HepG2 (cell line): ENCODE measurements around the gene HS2ST1. TPM values are rescaled to one million over a fixed set of nuclear protein-coding genes. Genes with fewer than 3 reads are reported as not detected.

ENCODE experiments used
- ATAC-seq: fragments of 200-7000 bp; cut with Tn5 transposase; 3 replicates; pipeline ENCODE4 v1.9.1; 2020; ENCODE audit warnings: mild to moderate bottlenecking, moderate library complexity
- BruUV-seq: library from RNA; stranded (reverse); fragments of 400-500 nt; replicated peaks from 2 replicates; lab custom pipeline; 2021; lab: Mats Ljungman, UMichigan
- CTCF ChIA-PET: fragments of 300-600 bp; formaldehyde crosslinking; extraction: SDS; loops from one replicate; lab custom pipeline; 2021; ENCODE audit warnings: low total read pairs, inconsistent platforms, low intra/inter-chr PET ratio; lab: Yijun Ruan, JAX
- POLR2A ChIA-PET: fragments of 350-600 bp; sonication (Branson Sonifier 250); formaldehyde crosslinking; loops from one replicate; lab custom pipeline; 2020; ENCODE audit warnings: antibody characterized with exemption, inconsistent platforms; lab: Yijun Ruan, JAX
- DNase-seq: peaks from one replicate; pipeline ENCODE4 v3.0.0-alpha.2; 2015; ENCODE audit warnings: low spot score
- FAIRE-seq: peaks from 3 replicates; lab custom pipeline; 2011; peaks lifted over from hg19 to GRCh38; lab: Jason Lieb, UNC
- H2AFZ ChIP-seq: one replicate; pipeline ENCODE4 v1.6.1; 2011; ENCODE audit warnings: low read length, inconsistent platforms
- H3K27ac ChIP-seq: fragments of 300-600 bp; 3 replicates; pipeline ENCODE4 v1.8.0; 2011; ENCODE audit warnings: mixed run types, mild to moderate bottlenecking, mixed read lengths, low read length, inconsistent platforms; ENCODE audit not compliant: insufficient read depth; ENCODE audit errors: extremely low read length
- H3K27me3 ChIP-seq, 2 experiments: fragments of 200-600 bp in 1 of 2; 2 replicates in 1 of 2; 3 replicates in 1 of 2; pipeline versions ENCODE4 v1.6.0 to v1.8.0; 2011; ENCODE audit warnings: low read length in 2 of 2, mild to moderate bottlenecking in 2 of 2, moderate library complexity in 2 of 2, inconsistent platforms in 1 of 2; ENCODE audit not compliant: insufficient read depth in 2 of 2, control insufficient read depth in 1 of 2
- H3K36me3 ChIP-seq, 2 experiments: fragments of 200-600 bp in 1 of 2; replicated peaks in 1 of 2; 2 replicates in 1 of 2; 3 replicates in 1 of 2; pipeline versions ENCODE4 v1.5.1 to v1.8.0; 2011; ENCODE audit warnings: low read length in 2 of 2, inconsistent platforms in 1 of 2; ENCODE audit not compliant: insufficient read depth in 2 of 2, control insufficient read depth in 1 of 2
- H3K4me1 ChIP-seq: 2 replicates; pipeline ENCODE4 v1.5.1; 2012; ENCODE audit warnings: low read length, inconsistent platforms; ENCODE audit not compliant: insufficient read depth
- H3K4me2 ChIP-seq: 2 replicates; pipeline ENCODE4 v1.6.0; 2011; ENCODE audit warnings: low read depth, low read length, inconsistent platforms
- H3K4me3 ChIP-seq, 3 experiments: fragments of 200-600 bp in 1 of 3; sonication (generic), shearing (Covaris generic) in 1 of 3; replicated peaks in 1 of 3; 2 replicates each; pipeline ENCODE4 v1.5.1; 2011 to 2016; ENCODE audit warnings: low read length in 3 of 3, inconsistent platforms in 2 of 3, low read depth in 2 of 3, mild to moderate bottlenecking in 2 of 3, control low read depth in 1 of 3, mixed read lengths in 1 of 3; ENCODE audit not compliant: insufficient read depth in 1 of 3
- H3K79me2 ChIP-seq: one replicate; pipeline ENCODE4 v1.6.1; 2011; ENCODE audit warnings: low read length, inconsistent platforms; ENCODE audit not compliant: insufficient read depth
- H3K9ac ChIP-seq: 2 replicates; pipeline ENCODE4 v1.6.0; 2011; ENCODE audit warnings: mild to moderate bottlenecking, low read depth, low read length, inconsistent platforms; ENCODE audit not compliant: insufficient read depth
- H3K9me3 ChIP-seq: 2 replicates; pipeline ENCODE4 v1.5.1; 2012; ENCODE audit warnings: mild to moderate bottlenecking, low read length
- H4K20me1 ChIP-seq: 2 replicates; pipeline ENCODE4 v1.6.0; 2011; ENCODE audit warnings: inconsistent platforms, mild to moderate bottlenecking, low read length, moderate library complexity; ENCODE audit not compliant: insufficient read depth
- ARID3A ChIP-seq: IDR thresholded peaks from 2 replicates; pipeline ENCODE4 v1.6.1; 2012; ENCODE audit warnings: low read depth, low read length, improper control_type of control experiment
- DR1 ChIP-seq: sonication (generic); formaldehyde crosslinking; IDR thresholded peaks from 2 replicates; pipeline ENCODE4 v1.8.0; 2021; ENCODE audit warnings: mild to moderate bottlenecking, missing genetic modification reagents, inconsistent platforms
- FLYWCH1 ChIP-seq: sonication (generic); formaldehyde crosslinking; IDR thresholded peaks from 2 replicates; pipeline ENCODE4 v1.8.1; 2023; ENCODE audit warnings: mild to moderate bottlenecking, missing genetic modification reagents
- NR1H2 ChIP-seq: sonication (generic); formaldehyde crosslinking; IDR thresholded peaks from 2 replicates; pipeline ENCODE4 v1.8.1; 2022; ENCODE audit warnings: low read depth, missing genetic modification reagents, borderline replicate concordance
- U2AF1 ChIP-seq: fragments of 200-400 bp; formaldehyde crosslinking; optimal IDR thresholded peaks from 2 replicates; pipeline ENCODE3; 2017; ENCODE audit warnings: mild to moderate bottlenecking, low read depth, low read length
- ZNF839 ChIP-seq: sonication (generic); formaldehyde crosslinking; IDR thresholded peaks from 2 replicates; pipeline ENCODE4 v1.4.0; 2020; ENCODE audit warnings: missing genetic modification reagents, mild to moderate bottlenecking, borderline replicate concordance
- WGBS: methylation state at CpG from one replicate; pipeline ENCODE4 v1.1.6; 2017; ENCODE audit warnings: low lambda C conversion rate; 5-methylcytosine and 5-hydroxymethylcytosine counted together
- in situ Hi-C: cut with HindIII; loops from 2 replicates; pipeline ENCODE4 v1.10.0; 2017; ENCODE audit warnings: low pct_unique_long_range_greater_than_20kb; ENCODE audit not compliant: extremely low pct_ligation_motif_present
- intact Hi-C: fragments of 100-400 bp; cut with micrococcal nuclease; formaldehyde crosslinking; loops from one replicate; pipeline ENCODE4 v1.10.0; 2022; ENCODE audit not compliant: unreplicated experiment
- polyA plus RNA-seq, 8 experiments: library from polyadenylated mRNA; depleted of rRNA in 3 of 8; stranded (reverse) in 7 of 8; unstranded in 1 of 8; fragments of >200 nt; fragmentation: Illumina TruSeq in 4 of 8; extraction: Trizol in 4 of 8; gene quantifications; 2 replicates each; pipeline versions ENCODE4 v1.2.1 to v1.2.3, GENCODE V29; 2011 to 2016; ENCODE audit warnings: low read depth in 4 of 8, missing spikeins in 1 of 8, mixed read lengths in 1 of 8; ENCODE audit not compliant: insufficient read depth in 1 of 8
- total RNA-seq, 5 experiments: library from RNA; depleted of rRNA; stranded (reverse); fragments of >200 nt; fragmentation: Illumina TruSeq; extraction: Trizol; gene quantifications; 2 replicates each; pipeline ENCODE4 v1.2.3, GENCODE V29; 2016; ENCODE audit warnings: low read depth in 1 of 5
- TF ChIP-seq, protein P1 (sequence below): sonication (generic); formaldehyde crosslinking; conservative IDR thresholded peaks from 2 replicates; pipeline ENCODE4 v1.4.0; 2020; ENCODE audit warnings: missing genetic modification reagents
- TF ChIP-seq, protein P2 (sequence below): sonication (generic); formaldehyde crosslinking; conservative IDR thresholded peaks from 2 replicates; pipeline ENCODE4 v1.5.0; 2020; ENCODE audit warnings: missing genetic modification reagents

HS2ST1 gene
- total and polyA plus RNA-seq, 2 of the 13 experiments (the other 11 are each of a cell fraction or from before 2014, with no cell fraction given): 22.1 to 58.7 TPM

DNA sequence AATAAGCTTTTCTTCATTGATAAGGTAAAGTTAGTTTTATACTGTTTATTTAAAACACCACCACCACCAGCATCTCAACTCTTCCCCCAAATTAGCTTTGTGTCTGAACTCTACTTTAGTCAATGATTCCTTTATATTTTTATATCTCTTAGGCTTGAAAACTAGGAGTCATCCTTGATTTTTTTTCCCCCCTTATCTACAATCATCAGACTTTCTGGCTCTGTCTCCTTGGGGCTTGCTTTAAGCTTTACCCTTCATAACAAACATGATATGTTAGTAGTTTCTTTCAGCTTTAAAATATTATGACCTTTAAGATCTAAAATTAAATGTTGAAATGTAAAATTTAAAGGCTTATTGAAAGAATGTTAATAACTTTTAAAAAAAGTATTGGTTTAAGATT lies 28.3 kb downstream of the HS2ST1 start:
- H3K79me2 ChIP-seq: peaks cover 96% of the 10 kb centered on the region
- FAIRE-seq: no peak

GRCh38 chr1:86948212-86948611 lies 33.8 kb downstream of the HS2ST1 start:
- Histone ChIP-seq H3K9ac (no peak overlapping the region), H3K27me3 (no peaks in the 10 kb centered on the region), H3K79me2 (peaks cover 96% of the 10 kb centered on the region), H3K4me3 (no peak overlapping the region), H4K20me1 (no peaks in the 10 kb centered on the region), H3K4me1 (no peaks in the 10 kb centered on the region; the same call in 1 of the 2 replicates), H3K36me3 (no peaks in the 10 kb centered on the region), H3K27ac (no peak overlapping the region), H3K4me2 (no peak overlapping the region), H3K9me3 (no peaks in the 10 kb centered on the region), H2AFZ (no peak overlapping the region)
- in situ Hi-C loops (no loop called here), intact Hi-C loops (no loop called here)
- ChIA-PET POLR2A (no interaction called here), CTCF (no interaction called here)
- WGBS: 92% methylated on average over 5 of the region's 5 CpGs
- BruUV-seq: no TSS peak
- ATAC-seq: no peak
- FAIRE-seq: no peak
- DNase-seq: no peak
- TF ChIP-seq, protein P1, sequence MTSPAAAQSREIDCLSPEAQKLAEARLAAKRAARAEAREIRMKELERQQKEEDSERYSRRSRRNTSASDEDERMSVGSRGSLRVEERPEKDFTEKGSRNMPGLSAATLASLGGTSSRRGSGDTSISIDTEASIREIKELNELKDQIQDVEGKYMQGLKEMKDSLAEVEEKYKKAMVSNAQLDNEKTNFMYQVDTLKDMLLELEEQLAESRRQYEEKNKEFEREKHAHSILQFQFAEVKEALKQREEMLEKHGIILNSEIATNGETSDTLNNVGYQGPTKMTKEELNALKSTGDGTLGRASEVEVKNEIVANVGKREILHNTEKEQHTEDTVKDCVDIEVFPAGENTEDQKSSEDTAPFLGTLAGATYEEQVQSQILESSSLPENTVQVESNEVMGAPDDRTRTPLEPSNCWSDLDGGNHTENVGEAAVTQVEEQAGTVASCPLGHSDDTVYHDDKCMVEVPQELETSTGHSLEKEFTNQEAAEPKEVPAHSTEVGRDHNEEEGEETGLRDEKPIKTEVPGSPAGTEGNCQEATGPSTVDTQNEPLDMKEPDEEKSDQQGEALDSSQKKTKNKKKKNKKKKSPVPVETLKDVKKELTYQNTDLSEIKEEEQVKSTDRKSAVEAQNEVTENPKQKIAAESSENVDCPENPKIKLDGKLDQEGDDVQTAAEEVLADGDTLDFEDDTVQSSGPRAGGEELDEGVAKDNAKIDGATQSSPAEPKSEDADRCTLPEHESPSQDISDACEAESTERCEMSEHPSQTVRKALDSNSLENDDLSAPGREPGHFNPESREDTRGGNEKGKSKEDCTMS (CRISPR knock-in tag): no peak
- TF ChIP-seq, protein P2, sequence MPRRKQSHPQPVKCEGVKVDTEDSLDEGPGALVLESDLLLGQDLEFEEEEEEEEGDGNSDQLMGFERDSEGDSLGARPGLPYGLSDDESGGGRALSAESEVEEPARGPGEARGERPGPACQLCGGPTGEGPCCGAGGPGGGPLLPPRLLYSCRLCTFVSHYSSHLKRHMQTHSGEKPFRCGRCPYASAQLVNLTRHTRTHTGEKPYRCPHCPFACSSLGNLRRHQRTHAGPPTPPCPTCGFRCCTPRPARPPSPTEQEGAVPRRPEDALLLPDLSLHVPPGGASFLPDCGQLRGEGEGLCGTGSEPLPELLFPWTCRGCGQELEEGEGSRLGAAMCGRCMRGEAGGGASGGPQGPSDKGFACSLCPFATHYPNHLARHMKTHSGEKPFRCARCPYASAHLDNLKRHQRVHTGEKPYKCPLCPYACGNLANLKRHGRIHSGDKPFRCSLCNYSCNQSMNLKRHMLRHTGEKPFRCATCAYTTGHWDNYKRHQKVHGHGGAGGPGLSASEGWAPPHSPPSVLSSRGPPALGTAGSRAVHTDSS: no peak
- no peak for TF ChIP-seq DR1 (CRISPR knock-in tag)
- TF ChIP-seq FLYWCH1 (CRISPR knock-in tag): no peak
- no peak for TF ChIP-seq U2AF1
- TF ChIP-seq ZNF839 (CRISPR knock-in tag): no peak

More for the DNA sequence above, 28.3 kb downstream of the HS2ST1 start:
- BruUV-seq: no TSS peak
- H3K36me3 ChIP-seq: no peaks in the 10 kb centered on the region
- TF ChIP-seq ARID3A: no peak
- TF ChIP-seq NR1H2 (CRISPR knock-in tag): no peak
- TF ChIP-seq, all 625 proteins: peak for 0
- Histone ChIP-seq H3K27ac (no peak overlapping the region), H3K27me3 (no peaks in the 10 kb centered on the region), H2AFZ (no peak overlapping the region), H3K9ac (no peak overlapping the region), H4K20me1 (0 out of 2 replicates have a peak, but pooled peaks cover 2% of the 10 kb centered on the region), H3K4me3 (no peak overlapping the region), H3K9me3 (no peaks in the 10 kb centered on the region), H3K4me2 (no peak overlapping the region), H3K4me1 (peaks cover 25% of the 10 kb centered on the region)
- in situ Hi-C loops: no loop called here
- no peak for DNase-seq
- POLR2A ChIA-PET: no interaction called here
- CTCF ChIA-PET: no interaction called here
- ATAC-seq: no peak
- intact Hi-C loops: no loop called here
